OCI-LY1 (cell line): ENCODE measurements around the gene CCT7.

Experiments
- H2AFZ ChIP-seq: fragments of 200-600 bp; sonication (generic), shearing (Covaris generic); 2 replicates; pipeline ENCODE4 v1.6.0; 2014; ENCODE audit warnings: antibody characterized with exemption, mild to moderate bottlenecking, low read length
- H3F3A ChIP-seq: fragments of 200-600 bp; sonication (generic), shearing (Covaris generic); 2 replicates; pipeline ENCODE4 v1.6.0; 2014; ENCODE audit warnings: mild to moderate bottlenecking, antibody characterized with exemption, low read length, moderate library complexity; ENCODE audit not compliant: insufficient read depth
- H3K27ac ChIP-seq: fragments of 200-600 bp; sonication (generic); 2 replicates; pipeline ENCODE4 v1.5.1; 2014; ENCODE audit warnings: low read length, mixed run types, mild to moderate bottlenecking, low read depth; ENCODE audit not compliant: poor library complexity, severe bottlenecking
- H3K27me3 ChIP-seq: fragments of 200-600 bp; sonication (generic); 2 replicates; pipeline ENCODE4 v1.6.0; 2014; ENCODE audit warnings: antibody characterized with exemption, mild to moderate bottlenecking, low read length, moderate library complexity; ENCODE audit not compliant: insufficient read depth
- H3K36me3 ChIP-seq: fragments of 200-600 bp; sonication (generic); 2 replicates; pipeline ENCODE4 v1.6.1; 2014; ENCODE audit warnings: mild to moderate bottlenecking, antibody characterized with exemption, low read length, moderate library complexity, mixed read lengths; ENCODE audit not compliant: insufficient read depth
- H3K4me1 ChIP-seq: fragments of 200-600 bp; sonication (generic); 2 replicates; pipeline ENCODE4 v1.5.1; 2014; ENCODE audit warnings: mild to moderate bottlenecking, low read length, moderate library complexity; ENCODE audit not compliant: insufficient read depth, severe bottlenecking
- H3K4me2 ChIP-seq: fragments of 200-600 bp; sonication (generic), shearing (Covaris generic); 2 replicates; pipeline ENCODE4 v1.6.1; 2014; ENCODE audit warnings: low read length
- H3K4me3 ChIP-seq: fragments of 200-600 bp; sonication (generic); 2 replicates; pipeline ENCODE4 v1.5.1; 2014; ENCODE audit warnings: low read length, low read depth, mild to moderate bottlenecking, mixed read lengths; ENCODE audit not compliant: poor library complexity, severe bottlenecking
- H3K79me2 ChIP-seq: fragments of 200-600 bp; shearing (Covaris generic); 2 replicates; pipeline ENCODE4 v1.6.1; 2016; ENCODE audit warnings: mixed run types, low read length, mixed read lengths; ENCODE audit not compliant: insufficient read depth
- H3K9ac ChIP-seq: fragments of 200-600 bp; sonication (generic), shearing (Covaris generic); 2 replicates; pipeline ENCODE4 v1.6.1; 2014; ENCODE audit warnings: mild to moderate bottlenecking, low read length, mixed read lengths
- H3K9me2 ChIP-seq: fragments of 200-600 bp; sonication (generic), shearing (Covaris generic); 2 replicates; pipeline ENCODE4 v1.6.1; 2014; ENCODE audit warnings: low read depth, mild to moderate bottlenecking, low read length, mixed read lengths
- H3K9me3 ChIP-seq: fragments of 200-600 bp; shearing (Covaris generic); 2 replicates; pipeline ENCODE4 v1.6.1; 2014; ENCODE audit warnings: low read length, mixed read lengths
- H4K20me1 ChIP-seq: fragments of 200-600 bp; sonication (generic), shearing (Covaris generic); 2 replicates; pipeline ENCODE4 v1.6.0; 2016; ENCODE audit warnings: mild to moderate bottlenecking, low read length; ENCODE audit not compliant: insufficient read depth
- EZH2 ChIP-seq: fragments of 200-600 bp; sonication (generic), shearing (Covaris generic); IDR thresholded peaks from 2 replicates; pipeline ENCODE4 v1.8.0; 2017; ENCODE audit warnings: borderline replicate concordance, mixed run types, mild to moderate bottlenecking, antibody characterized with exemption, low read length, moderate library complexity, mixed read lengths
- TF ChIP-seq, protein P1 (sequence below): fragments of 200-600 bp; sonication (generic), shearing (Covaris generic); IDR thresholded peaks from 2 replicates; pipeline ENCODE4 v1.5.1; 2017; ENCODE audit warnings: mild to moderate bottlenecking, antibody characterized with exemption, low read length, moderate library complexity, mixed read lengths

Gene CCT7

DNA sequence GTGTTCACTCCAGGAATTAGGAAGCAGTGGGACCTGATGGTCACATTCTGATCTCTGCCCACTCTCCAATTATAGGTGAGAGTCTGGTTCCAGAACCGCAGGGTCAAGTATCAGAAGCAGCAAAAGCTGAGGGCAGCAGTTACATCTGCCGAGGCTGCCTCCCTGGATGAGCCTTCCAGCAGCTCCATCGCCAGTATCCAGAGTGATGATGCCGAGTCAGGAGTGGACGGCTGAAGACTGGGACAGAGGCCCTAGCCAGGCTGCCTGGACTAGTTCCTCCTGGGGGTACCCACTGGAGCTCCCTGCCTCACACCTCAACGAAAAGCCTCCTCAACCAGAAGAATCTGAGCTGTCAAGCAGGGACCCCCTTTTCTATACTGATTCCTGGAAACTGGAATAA is 23.4 kb upstream of the CCT7 start:
- no peak overlapping the region for H2AFZ ChIP-seq
- H3K27ac ChIP-seq: no peak overlapping the region
- H3K4me2 ChIP-seq: no peak overlapping the region
- H3K4me1 ChIP-seq: peaks cover 26% of the 10 kb centered on the region
- 0 out of 2 replicates have a peak, but pooled peaks cover 2% of the 10 kb centered on the region for H3K27me3 ChIP-seq
- no peaks in the 10 kb centered on the region for H3K9me3 ChIP-seq
- peaks cover 8% of the 10 kb centered on the region for H3K79me2 ChIP-seq
- H3F3A ChIP-seq: no peaks in the 10 kb centered on the region
- TF ChIP-seq EZH2: no peak
- TF ChIP-seq, protein P1, sequence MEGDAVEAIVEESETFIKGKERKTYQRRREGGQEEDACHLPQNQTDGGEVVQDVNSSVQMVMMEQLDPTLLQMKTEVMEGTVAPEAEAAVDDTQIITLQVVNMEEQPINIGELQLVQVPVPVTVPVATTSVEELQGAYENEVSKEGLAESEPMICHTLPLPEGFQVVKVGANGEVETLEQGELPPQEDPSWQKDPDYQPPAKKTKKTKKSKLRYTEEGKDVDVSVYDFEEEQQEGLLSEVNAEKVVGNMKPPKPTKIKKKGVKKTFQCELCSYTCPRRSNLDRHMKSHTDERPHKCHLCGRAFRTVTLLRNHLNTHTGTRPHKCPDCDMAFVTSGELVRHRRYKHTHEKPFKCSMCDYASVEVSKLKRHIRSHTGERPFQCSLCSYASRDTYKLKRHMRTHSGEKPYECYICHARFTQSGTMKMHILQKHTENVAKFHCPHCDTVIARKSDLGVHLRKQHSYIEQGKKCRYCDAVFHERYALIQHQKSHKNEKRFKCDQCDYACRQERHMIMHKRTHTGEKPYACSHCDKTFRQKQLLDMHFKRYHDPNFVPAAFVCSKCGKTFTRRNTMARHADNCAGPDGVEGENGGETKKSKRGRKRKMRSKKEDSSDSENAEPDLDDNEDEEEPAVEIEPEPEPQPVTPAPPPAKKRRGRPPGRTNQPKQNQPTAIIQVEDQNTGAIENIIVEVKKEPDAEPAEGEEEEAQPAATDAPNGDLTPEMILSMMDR: no peak
- H3K36me3 ChIP-seq: no peaks in the 10 kb centered on the region
- H3K9ac ChIP-seq: no peak overlapping the region
- no peaks in the 10 kb centered on the region for H3K9me2 ChIP-seq
- no peak overlapping the region for H3K4me3 ChIP-seq
- H4K20me1 ChIP-seq: no peaks in the 10 kb centered on the region

DNA sequence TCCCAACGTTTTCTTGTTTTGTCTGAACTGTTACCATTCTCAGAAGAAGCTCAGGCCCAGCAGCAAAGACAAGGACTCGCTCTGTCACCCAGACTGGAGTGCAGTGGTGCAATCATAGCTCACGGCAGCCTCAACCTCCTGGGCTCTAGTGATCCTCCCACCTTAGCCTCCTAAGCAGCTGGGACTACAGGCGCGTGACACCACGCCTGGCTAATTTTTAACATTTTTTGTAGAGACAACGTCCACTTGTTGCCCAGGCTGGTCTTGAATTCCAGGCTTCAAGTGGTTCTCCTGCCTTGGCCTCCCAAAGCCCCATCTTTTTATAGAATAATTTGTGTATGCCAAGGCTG is 22.0 kb upstream of the CCT7 start:
- Histone ChIP-seq H3K27ac (no peak overlapping the region), H3K4me1 (peaks cover 26% of the 10 kb centered on the region), H4K20me1 (no peaks in the 10 kb centered on the region), H2AFZ (no peak overlapping the region), H3K79me2 (peaks cover 8% of the 10 kb centered on the region), H3F3A (no peaks in the 10 kb centered on the region), H3K9ac (no peak overlapping the region), H3K9me3 (no peaks in the 10 kb centered on the region), H3K36me3 (no peaks in the 10 kb centered on the region), H3K27me3 (0 out of 2 replicates have a peak, but pooled peaks cover 2% of the 10 kb centered on the region), H3K9me2 (no peaks in the 10 kb centered on the region), H3K4me3 (no peak overlapping the region), H3K4me2 (no peak overlapping the region)
- TF ChIP-seq EZH2: no peak
- TF ChIP-seq, protein P1: no peak

DNA sequence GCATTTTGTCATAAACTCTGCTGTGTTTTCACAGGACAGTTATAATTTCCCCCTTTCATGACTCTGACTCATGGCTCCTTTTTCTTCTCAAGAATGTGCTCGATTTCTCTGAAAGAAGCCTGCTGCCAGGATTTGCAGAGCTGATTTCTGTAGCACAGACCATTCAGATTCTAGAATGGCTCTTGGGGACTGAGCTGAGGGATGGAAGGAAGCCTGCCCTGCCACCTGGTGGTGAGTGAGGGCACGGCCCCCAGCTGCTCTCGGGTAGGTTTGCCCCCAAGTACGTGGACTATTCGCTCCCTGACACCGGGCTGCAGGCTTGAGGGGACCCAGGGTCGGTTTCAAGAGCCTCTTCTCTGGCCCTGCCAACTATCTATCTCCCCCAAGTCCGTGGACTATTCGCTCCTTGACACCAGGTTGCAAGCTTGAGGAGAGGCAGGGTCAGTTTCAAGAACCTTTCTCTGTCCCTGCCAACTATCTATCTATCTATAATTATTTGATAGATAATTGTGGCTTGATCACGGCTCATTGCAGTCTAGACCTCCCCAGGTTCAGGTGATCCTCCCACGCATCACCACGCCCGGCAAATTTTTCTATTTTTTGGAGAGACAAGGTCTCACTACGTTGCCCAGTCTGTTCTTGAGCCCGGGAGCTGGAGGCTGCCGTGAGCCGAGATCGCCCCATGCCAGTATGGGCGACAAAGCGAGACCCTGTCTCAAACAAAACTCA is 21.5 kb upstream of the CCT7 start:
- H3K4me3 ChIP-seq: no peak overlapping the region
- H3K27ac ChIP-seq: no peak overlapping the region
- H3K9ac ChIP-seq: no peak overlapping the region
- no peak for TF ChIP-seq EZH2
- TF ChIP-seq, protein P1: peak; percentile 90
- H3K4me1 ChIP-seq: peaks cover 26% of the 10 kb centered on the region
- H3K4me2 ChIP-seq: 0 out of 2 replicates have a peak overlapping the region, but pooled peaks have one; percentile 13
- H4K20me1 ChIP-seq: no peaks in the 10 kb centered on the region
- no peaks in the 10 kb centered on the region for H3K36me3 ChIP-seq
- H3F3A ChIP-seq: no peaks in the 10 kb centered on the region
- H2AFZ ChIP-seq: 0 out of 2 replicates have a peak overlapping the region, but pooled peaks have one; percentile 9
- 0 out of 2 replicates have a peak, but pooled peaks cover 2% of the 10 kb centered on the region for H3K27me3 ChIP-seq
- no peaks in the 10 kb centered on the region for H3K9me2 ChIP-seq
- H3K9me3 ChIP-seq: no peaks in the 10 kb centered on the region
- peaks cover 8% of the 10 kb centered on the region for H3K79me2 ChIP-seq
